Naive thymus-derived CD4-positive, alpha-beta T cell (primary cell): ENCODE results near the gene MRPL27. TPM values are rescaled to one million over a fixed set of nuclear protein-coding genes. Genes with fewer than 3 reads are reported as not detected.
"Not testable (repeated sequence)": the region's sequence is repeated elsewhere in the genome, so short reads cannot be mapped to it uniquely, and the experiment has no call there.

Experiments
- ATAC-seq: fragments of 150-1000 bp; cut with Tn5 transposase; 2 replicates; pipeline ENCODE4 v1.10.0; 2021; ENCODE audit warnings: mild to moderate bottlenecking, moderate library complexity
- CTCF ChIA-PET: fragments of 350-600 bp; sonication (Branson Sonifier 250); formaldehyde crosslinking; loops from one replicate; lab custom pipeline; 2021; ENCODE audit warnings: antibody characterized with exemption; lab: Charles Lee
- POLR2A ChIA-PET: fragments of 350-600 bp; sonication (Branson Sonifier 250); formaldehyde crosslinking; loops from one replicate; lab custom pipeline; 2021; ENCODE audit warnings: antibody characterized with exemption, inconsistent platforms; lab: Charles Lee
- DNase-seq, 9 donors: peaks; one replicate each; pipeline versions ENCODE4 v3.0.0 to v3.0.0-alpha.2; 2020 to 2022; ENCODE audit warnings: mixed read lengths in 1 of 9
- H3K27ac ChIP-seq: one replicate; pipeline ENCODE4 v1.7.0; 2013; ENCODE audit warnings: mild to moderate bottlenecking, low read depth, low read length, moderate library complexity
- H3K27me3 ChIP-seq, 2 donors: one replicate each; pipeline ENCODE4 v1.7.0; 2013; ENCODE audit warnings: low read length in 2 of 2, mild to moderate bottlenecking in 2 of 2, moderate library complexity in 2 of 2; ENCODE audit not compliant: control insufficient read depth in 2 of 2, insufficient read depth in 2 of 2
- H3K36me3 ChIP-seq, 3 experiments: 1 replicate in 2 of 3; 2 replicates in 1 of 3; pipeline ENCODE4 v1.7.0; 2013; ENCODE audit warnings: low read length in 3 of 3, mild to moderate bottlenecking in 3 of 3, moderate library complexity in 1 of 3; ENCODE audit not compliant: insufficient read depth in 3 of 3, control insufficient read depth in 2 of 3
- H3K4me1 ChIP-seq, 2 donors: one replicate each; pipeline ENCODE4 v1.7.0; 2013; ENCODE audit warnings: low read length in 2 of 2, mild to moderate bottlenecking in 2 of 2, moderate library complexity in 1 of 2; ENCODE audit not compliant: control insufficient read depth in 2 of 2, insufficient read depth in 2 of 2
- H3K4me3 ChIP-seq: 2 replicates; pipeline ENCODE4 v1.7.0; 2013; ENCODE audit warnings: mild to moderate bottlenecking, low read length
- H3K9me3 ChIP-seq, 3 experiments: 1 replicate in 2 of 3; 2 replicates in 1 of 3; pipeline ENCODE4 v1.7.0; 2013; ENCODE audit warnings: low read length in 3 of 3; ENCODE audit not compliant: control insufficient read depth in 2 of 3
- H3K27ac Mint-ChIP-seq, 9 donors: one replicate each; pipeline ENCODE4 v1.8.0; 2020 to 2022; ENCODE audit warnings: mixed read lengths in 9 of 9, mild to moderate bottlenecking in 8 of 9, moderate library complexity in 5 of 9, inconsistent platforms in 2 of 9
- H3K27me3 Mint-ChIP-seq, 5 donors: one replicate each; pipeline ENCODE4 v1.8.0; 2021 to 2022; ENCODE audit warnings: mixed read lengths in 5 of 5, mild to moderate bottlenecking in 1 of 5
- H3K36me3 Mint-ChIP-seq, 5 donors: one replicate each; pipeline ENCODE4 v1.8.0; 2020 to 2022; ENCODE audit warnings: mixed read lengths in 5 of 5, mild to moderate bottlenecking in 3 of 5, inconsistent platforms in 1 of 5
- H3K4me1 Mint-ChIP-seq, 7 donors: one replicate each; pipeline ENCODE4 v1.8.0; 2020 to 2022; ENCODE audit warnings: mixed read lengths in 7 of 7, mild to moderate bottlenecking in 3 of 7, inconsistent platforms in 1 of 7
- H3K4me3 Mint-ChIP-seq, 10 donors: one replicate each; pipeline ENCODE4 v1.8.0; 2020 to 2022; ENCODE audit warnings: mild to moderate bottlenecking in 10 of 10, mixed read lengths in 10 of 10, moderate library complexity in 6 of 10, inconsistent platforms in 2 of 10
- H3K9me3 Mint-ChIP-seq, 11 donors: one replicate each; pipeline ENCODE4 v1.8.0; 2020 to 2022; ENCODE audit warnings: mixed read lengths in 11 of 11, mild to moderate bottlenecking in 4 of 11, inconsistent platforms in 1 of 11, moderate library complexity in 1 of 11
- intact Hi-C, 2 donors: fragments of 100-400 bp; cut with micrococcal nuclease; formaldehyde crosslinking; loops; one replicate each; pipeline ENCODE4 v1.15.1; 2023
- polyA plus RNA-seq, 2 donors: library from polyadenylated mRNA; unstranded; fragments of 300-500 nt; fragmentation: Illumina TruSeq; gene quantifications; one replicate each; pipeline ENCODE4 v1.2.3, GENCODE V29; 2021
- total RNA-seq, 6 experiments: library from RNA in 5 of 6; stranded (reverse) in 5 of 6; gene quantifications; 1 replicate in 5 of 6; 2 replicates in 1 of 6; pipeline ENCODE4 v1.2.3 and lab custom pipeline; 2021 to 2026

The MRPL27 gene
- total and polyA plus RNA-seq, 7 experiments from 2014 or later, result 29.5 to 64.7 (median 34.4) TPM

GRCh38 chr17:50398672-50399071 is 25.7 kb upstream of the MRPL27 start:
- peaks cover 15 to 18% of the 10 kb centered on the region in 2 donors for H3K4me1 ChIP-seq
- not testable (repeated sequence) for H3K4me3 ChIP-seq, H3K9me3 Mint-ChIP-seq, H3K9me3 ChIP-seq, ATAC-seq, DNase-seq, H3K27me3 ChIP-seq, H3K27ac ChIP-seq, H3K27me3 Mint-ChIP-seq
- intact Hi-C loops, result loop anchor here (5.0 to 10.0 kb wide), 2 partner anchors 36 to 306 kb away; partner anchors contain the start of gene ANKRD40 (in 1 of the 2)
- POLR2A ChIA-PET, result interaction anchor here (2.0 to 2.9 kb wide), 5 partner anchors 25 to 53 kb away, joined by 6 to 16 read pairs (median 15); partner anchors contain the start of genes ACSF2, EME1, MRPL27 and XYLT2
- H3K27ac Mint-ChIP-seq, result peak overlapping the region in 1 of 9 donors; percentile 18
- H3K4me1 Mint-ChIP-seq, result peaks cover 21 to 39% (median 29%) of the 10 kb centered on the region in 7 donors
- peaks cover 4 to 18% (median 5%) of the 10 kb centered on the region in 5 donors for H3K36me3 Mint-ChIP-seq
- CTCF ChIA-PET, result interaction anchor here (0.9 to 5.0 kb wide), 3 partner anchors 36 to 254 kb away, joined by 3 to 44 read pairs (median 4); partner anchors contain the start of gene XYLT2
- H3K36me3 ChIP-seq, result peaks cover 0 to 21% (median 2%) of the 10 kb centered on the region in 3 experiments
- peak overlapping the region in 7 of 10 donors; percentile 51 to 99 (median 87) for H3K4me3 Mint-ChIP-seq

- peaks cover 0 to 4% (median 0%) of the 10 kb centered on the region in 11 donors for H3K9me3 Mint-ChIP-seq
- ChIA-PET CTCF (interaction anchor here (0.7 to 5.0 kb wide), 14 partner anchors 10 to 304 kb away, joined by 3 to 44 read pairs (median 4); partner anchors contain the start of gene XYLT2), POLR2A (interaction anchor here (0.6 to 2.9 kb wide), 12 partner anchors 9 to 82 kb away, joined by 3 to 16 read pairs (median 6); partner anchors contain the start of genes ACSF2, EME1, MRPL27 and XYLT2)
- H3K4me1 ChIP-seq, result peaks cover 15 to 18% of the 10 kb centered on the region in 2 donors
- peaks cover 21 to 43% (median 34%) of the 10 kb centered on the region in 7 donors for H3K4me1 Mint-ChIP-seq
- intact Hi-C loops, result loop anchor here (1.0 to 10.0 kb wide), 10 partner anchors 23 to 307 kb away; partner anchors contain the start of genes ACSF2 (in 2 of the 2), EME1 (in 2 of the 2), MRPL27 (in 2 of the 2) and ANKRD40 (in 1 of the 2)
- H3K27ac Mint-ChIP-seq, result peak overlapping the region; percentile 82 to 96 (median 89)
- H3K27me3 ChIP-seq, result no peaks in the 10 kb centered on the region
- no peaks in the 10 kb centered on the region for H3K9me3 ChIP-seq
- no peaks in the 10 kb centered on the region for H3K27me3 Mint-ChIP-seq
- DNase-seq, result no peak
- peak overlapping the region; percentile 93 for H3K27ac ChIP-seq
- H3K36me3 ChIP-seq, result peaks cover 0 to 28% (median 2%) of the 10 kb centered on the region in 3 experiments
- peak overlapping the region; percentile 78 to 99 (median 92) for H3K4me3 Mint-ChIP-seq
- H3K36me3 Mint-ChIP-seq, result peaks cover 11 to 24% (median 12%) of the 10 kb centered on the region in 5 donors
- ATAC-seq, result no peak
- peak overlapping the region; percentile 69 for H3K4me3 ChIP-seq
These were observed 24.9 kb upstream of the MRPL27 start for GRCh38 chr17:50397919-50398285.

GRCh38 chr17:50397111-50397918 is 24.3 kb upstream of the MRPL27 start, which contains the start of gene LRRC59:
TSS of gene LRRC59 (minus strand) at chr17:50397523. CDS start at chr17:50397317, 206 bp downstream.
- Mint-ChIP-seq H3K4me3 (peak within 1 kb of the TSS; percentile 78 to 99 (median 92)), H3K9me3 (peaks cover 0 to 4% (median 0%) of the 10 kb centered on the region in 11 donors), H3K4me1 (peaks cover 21 to 47% (median 34%) of the 10 kb centered on the region in 7 donors), H3K27me3 (no peaks in the 10 kb centered on the region), H3K27ac (peak within 1 kb of the TSS; percentile 83 to 96 (median 93)), H3K36me3 (peaks cover 11 to 27% (median 14%) of the 10 kb centered on the region in 5 donors)
- intact Hi-C loops, result loop anchor here (1.0 to 10.0 kb wide), 10 partner anchors 24 to 307 kb away; partner anchors contain the start of genes ACSF2 (in 2 of the 2), EME1 (in 2 of the 2), MRPL27 (in 2 of the 2) and ANKRD40 (in 1 of the 2)
- Histone ChIP-seq H3K27ac (peak within 1 kb of the TSS; percentile 93), H3K4me1 (peaks cover 15 to 18% of the 10 kb centered on the region in 2 donors), H3K36me3 (peaks cover 2 to 34% (median 3%) of the 10 kb centered on the region in 3 experiments), H3K9me3 (no peaks in the 10 kb centered on the region), H3K4me3 (peak within 1 kb of the TSS; percentile 69), H3K27me3 (no peaks in the 10 kb centered on the region)
- POLR2A ChIA-PET, result interaction anchor here (0.6 to 2.9 kb wide), 15 partner anchors 9 to 88 kb away, joined by 3 to 16 read pairs (median 6); partner anchors contain the start of genes ACSF2, EME1, MRPL27 and XYLT2
- peak; percentile 86 to 99 (median 93) for DNase-seq
- CTCF ChIA-PET, result interaction anchor here (0.7 to 5.0 kb wide), 14 partner anchors 9 to 303 kb away, joined by 3 to 44 read pairs (median 5); partner anchors contain the start of gene XYLT2
- peak; percentile 100 for ATAC-seq

- Histone ChIP-seq H3K4me1 (peaks cover 15 to 18% of the 10 kb centered on the region in 2 donors), H3K27ac (peak overlapping the region; percentile 93), H3K36me3 (peaks cover 6 to 42% (median 9%) of the 10 kb centered on the region in 3 experiments), H3K9me3 (no peaks in the 10 kb centered on the region), H3K4me3 (peak overlapping the region; percentile 69), H3K27me3 (no peaks in the 10 kb centered on the region)
- DNase-seq (peak in 3 of 9 donors; percentile 4 to 32 (median 11)), ATAC-seq (no peak)
- Mint-ChIP-seq H3K9me3 (peaks cover 0 to 4% (median 0%) of the 10 kb centered on the region in 11 donors), H3K4me3 (peak overlapping the region; percentile 78 to 99 (median 92)), H3K27me3 (no peaks in the 10 kb centered on the region), H3K36me3 (peaks cover 11 to 27% (median 14%) of the 10 kb centered on the region in 5 donors), H3K27ac (peak overlapping the region; percentile 83 to 96 (median 92)), H3K4me1 (peaks cover 21 to 47% (median 34%) of the 10 kb centered on the region in 7 donors)
- intact Hi-C loops, result loop anchor here (1.0 to 10.0 kb wide), 10 partner anchors 23 to 308 kb away; partner anchors contain the start of genes ACSF2 (in 2 of the 2), EME1 (in 2 of the 2), MRPL27 (in 2 of the 2) and ANKRD40 (in 1 of the 2)
- POLR2A ChIA-PET, result interaction anchor here (0.8 to 2.9 kb wide), 14 partner anchors 9 to 89 kb away, joined by 3 to 16 read pairs (median 6); partner anchors contain the start of genes ACSF2, EME1, MRPL27 and XYLT2
- CTCF ChIA-PET, result interaction anchor here (0.7 to 5.0 kb wide), 8 partner anchors 9 to 83 kb away, joined by 3 to 44 read pairs (median 7); partner anchors contain the start of gene XYLT2
These were observed 23.5 kb upstream of the MRPL27 start for GRCh38 chr17:50396261-50397110.

- ChIA-PET CTCF (interaction anchor here (5.0 kb wide), 1 partner anchor 32 kb away, joined by 44 read pairs; no protein-coding TSS in a partner anchor), POLR2A (no interaction called here)
- intact Hi-C loops, result loop anchor here (5.0 to 10.0 kb wide), 2 partner anchors 32 to 310 kb away; partner anchors contain the start of gene ANKRD40 (in 1 of the 2)
- no peak overlapping the region for H3K4me3 ChIP-seq
- Mint-ChIP-seq H3K4me1 (peaks cover 21 to 47% (median 34%) of the 10 kb centered on the region in 7 donors), H3K4me3 (peak overlapping the region in 9 of 10 donors; percentile 43 to 99 (median 78)), H3K27me3 (no peaks in the 10 kb centered on the region), H3K36me3 (peaks cover 11 to 34% (median 14%) of the 10 kb centered on the region in 5 donors), H3K27ac (peak overlapping the region in 6 of 9 donors; percentile 25 to 68 (median 52)), H3K9me3 (peaks cover 0 to 4% (median 0%) of the 10 kb centered on the region in 11 donors)
- DNase-seq, result no peak
- no peaks in the 10 kb centered on the region for H3K27me3 ChIP-seq
- no peaks in the 10 kb centered on the region for H3K9me3 ChIP-seq
- H3K27ac ChIP-seq, result no peak overlapping the region
- ATAC-seq, result no peak
- H3K4me1 ChIP-seq, result peaks cover 15 to 18% of the 10 kb centered on the region in 2 donors
- peaks cover 12 to 60% (median 16%) of the 10 kb centered on the region in 3 experiments for H3K36me3 ChIP-seq
These were observed 21.7 kb upstream of the MRPL27 start for GRCh38 chr17:50394711-50395110.
